ENCODE measurements around the gene BACE1-AS. TPM values are rescaled to one million over a fixed set of nuclear protein-coding genes. Genes with fewer than 3 reads are reported as not detected.

The BACE1-AS gene
- polyA plus RNA-seq, 1 donor = 13.8 TPM

GRCh38 chr11:117327567-117328374 lies 36.6 kb downstream of the BACE1-AS start, which contains the start of gene CEP164:
CEP164 (plus strand) TSS chr11:117327854; CDS start chr11:117338587, 10,733 bp downstream.
- peak; percentile 95 for DNase-seq

DNA sequence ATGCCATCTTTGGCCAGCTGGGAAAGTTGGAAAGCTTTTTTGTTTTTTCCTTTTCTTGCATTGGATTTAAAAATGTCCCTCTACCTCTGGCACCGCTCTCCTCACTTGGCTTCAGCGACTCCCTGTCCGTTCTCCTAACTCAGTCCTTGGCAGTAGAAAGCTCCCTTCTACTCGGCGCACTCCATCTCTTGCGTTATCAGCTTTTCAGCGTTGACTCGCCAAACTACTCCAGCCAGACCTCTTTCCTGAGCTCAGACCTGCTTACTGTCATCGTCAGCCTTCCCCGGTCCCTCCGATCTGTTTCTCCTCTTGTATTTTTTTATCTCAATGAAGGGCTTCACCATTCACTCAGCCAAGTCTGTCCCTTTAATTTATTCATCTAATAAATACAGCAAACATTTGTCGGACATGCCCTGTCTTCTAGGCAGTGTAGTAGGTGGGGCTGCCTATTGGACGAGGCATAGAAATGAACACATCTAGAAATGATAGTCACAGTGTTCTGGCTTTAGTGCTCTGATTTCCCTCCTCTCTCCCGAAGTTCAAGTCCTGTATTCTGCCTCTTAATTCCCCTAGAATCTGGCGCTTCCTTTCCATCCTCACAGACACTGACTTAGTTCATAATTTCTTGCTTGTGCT lies 37.3 kb downstream of the BACE1-AS start:
- no peak for DNase-seq

GRCh38 chr11:117332843-117333242 lies 41.7 kb downstream of the BACE1-AS start:
- DNase-seq = no peak

DNA sequence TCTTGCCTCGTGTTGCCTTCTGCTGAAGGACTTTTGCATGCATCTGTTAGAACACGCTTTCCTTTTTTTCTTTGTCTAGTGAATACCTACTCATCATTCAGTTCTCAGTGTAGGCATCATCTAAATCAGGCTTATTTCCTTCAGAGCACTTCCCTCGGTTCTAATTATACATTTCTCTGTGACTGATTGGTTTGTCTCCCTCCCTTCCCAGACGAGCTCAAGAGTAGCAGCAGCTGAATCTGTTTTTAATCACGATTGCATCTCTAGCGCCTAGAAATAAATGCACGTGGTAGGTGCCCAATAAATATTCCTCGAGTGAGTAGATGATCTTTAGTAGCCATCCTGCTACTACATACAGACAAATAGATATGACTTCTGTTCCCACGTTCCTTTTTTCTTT lies 42.8 kb downstream of the BACE1-AS start:
- DNase-seq = no peak

DNA sequence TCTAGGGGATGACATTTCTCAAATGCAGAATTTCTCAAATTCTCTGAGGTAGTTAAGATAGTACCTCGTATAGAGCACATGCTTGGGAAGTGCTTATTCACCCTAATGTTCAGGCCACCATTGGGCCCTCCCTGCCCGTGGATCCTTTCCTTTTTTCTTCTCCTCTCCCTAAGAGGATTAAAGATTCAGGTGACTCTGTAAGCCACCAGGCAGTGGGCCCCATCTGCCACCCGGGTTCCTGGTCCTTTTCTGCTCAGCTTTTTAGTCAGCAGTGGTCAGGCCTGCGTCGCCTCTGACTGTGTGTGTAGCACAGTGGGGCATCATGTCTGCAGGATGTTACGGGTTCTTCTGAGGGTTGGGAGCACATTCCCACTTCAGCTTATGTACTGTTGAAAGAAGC lies 43.8 kb downstream of the BACE1-AS start:
- DNase-seq = no peak

GRCh38 chr11:117335399-117335798 lies 44.3 kb downstream of the BACE1-AS start:
- no peak for DNase-seq

- no peak for DNase-seq
Measured at GRCh38 chr11:117337076-117337475, 45.9 kb downstream of the BACE1-AS start.

Other genes starting within 250 kb of the BACE1-AS start
- 47.2 TPM for gene SIK3, start 192.9 kb upstream of the BACE1-AS start, polyA plus RNA-seq (ENCODE audit: insufficient read length)
- 49.2 TPM for gene PAFAH1B2, start 147.1 kb upstream of the BACE1-AS start, polyA plus RNA-seq (ENCODE audit: insufficient read length)
- gene SIDT2, start 112.6 kb upstream of the BACE1-AS start, polyA plus RNA-seq (ENCODE audit: insufficient read length) = 43.3 TPM
- 95.5 TPM for gene TAGLN, start 92.0 kb upstream of the BACE1-AS start, polyA plus RNA-seq (ENCODE audit: insufficient read length)
- 28.8 TPM for gene PCSK7, start 59.3 kb upstream of the BACE1-AS start, polyA plus RNA-seq (ENCODE audit: insufficient read length)
- gene RNF214, start 58.7 kb upstream of the BACE1-AS start, polyA plus RNA-seq (ENCODE audit: insufficient read length) = 20.9 TPM
- gene BACE1, start 24.9 kb downstream of the BACE1-AS start, polyA plus RNA-seq (ENCODE audit: insufficient read length) = 34.0 TPM
- 13.2 TPM for gene CEP164, start 36.5 kb downstream of the BACE1-AS start, polyA plus RNA-seq (ENCODE audit: insufficient read length)

Data from hindlimb muscle (tissue), 1 donor.